Skeletal muscle cell (primary cell): ENCODE results near the gene NTN5.
"Not testable (repeated sequence)": the region's sequence is repeated elsewhere in the genome, so short reads cannot be mapped to it uniquely, and the experiment has no call there.

ENCODE experiments used
- DNase-seq: peaks from one replicate; pipeline ENCODE4 v3.0.0-alpha.2; 2010; ENCODE audit warnings: low read depth
- H3K4me3 ChIP-seq: 2 replicates; pipeline ENCODE4 v1.5.1; 2011; ENCODE audit warnings: low read depth, mild to moderate bottlenecking, control low read depth, low read length, moderate library complexity

Gene NTN5

DNA sequence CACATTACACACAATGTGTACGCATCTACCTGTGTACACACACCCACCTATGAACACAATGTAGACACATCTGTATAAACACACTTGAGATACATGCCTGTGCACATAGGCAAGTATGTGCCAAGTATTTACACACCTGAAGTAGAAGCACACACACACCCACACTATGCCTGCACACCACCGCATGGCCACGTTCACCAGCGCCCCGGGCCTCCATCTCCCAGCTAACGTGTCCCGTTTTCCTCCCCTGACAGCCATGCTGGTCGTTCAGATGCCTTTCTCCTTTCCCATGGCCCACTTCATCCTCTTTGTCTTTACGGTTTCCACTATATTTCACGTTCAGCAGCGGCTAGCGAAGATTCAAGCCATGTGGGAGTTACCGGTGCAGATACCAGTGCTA, 29.9 kb upstream of the NTN5 start:
- no peak for DNase-seq
- H3K4me3 ChIP-seq = no peak overlapping the region

DNA sequence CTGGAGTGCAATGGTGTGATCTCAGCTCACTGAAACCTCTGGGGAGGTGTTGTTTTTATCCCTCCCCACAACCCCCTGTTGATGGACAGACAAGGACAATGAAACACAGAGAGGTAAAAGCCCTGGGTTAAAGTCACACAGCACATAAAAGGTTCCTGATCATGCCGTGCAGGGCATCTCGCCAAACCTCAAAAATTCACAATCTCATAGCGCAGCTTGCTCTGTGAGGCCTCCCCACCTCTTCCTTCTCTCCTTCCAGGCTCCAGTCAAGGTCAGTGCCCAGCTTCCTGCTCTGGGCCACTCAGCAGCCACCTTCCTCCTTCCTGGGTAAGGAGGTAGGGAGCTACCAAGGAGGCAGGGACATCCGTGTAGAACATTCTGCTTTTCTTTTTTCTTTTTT, 25.2 kb upstream of the NTN5 start:
- DNase-seq = no peak
- no peak overlapping the region for H3K4me3 ChIP-seq

GRCh38 chr19:48696353-48697010, 23.7 kb upstream of the NTN5 start:
- H3K4me3 ChIP-seq = peak overlapping the region; percentile 1
- no peak for DNase-seq

DNA sequence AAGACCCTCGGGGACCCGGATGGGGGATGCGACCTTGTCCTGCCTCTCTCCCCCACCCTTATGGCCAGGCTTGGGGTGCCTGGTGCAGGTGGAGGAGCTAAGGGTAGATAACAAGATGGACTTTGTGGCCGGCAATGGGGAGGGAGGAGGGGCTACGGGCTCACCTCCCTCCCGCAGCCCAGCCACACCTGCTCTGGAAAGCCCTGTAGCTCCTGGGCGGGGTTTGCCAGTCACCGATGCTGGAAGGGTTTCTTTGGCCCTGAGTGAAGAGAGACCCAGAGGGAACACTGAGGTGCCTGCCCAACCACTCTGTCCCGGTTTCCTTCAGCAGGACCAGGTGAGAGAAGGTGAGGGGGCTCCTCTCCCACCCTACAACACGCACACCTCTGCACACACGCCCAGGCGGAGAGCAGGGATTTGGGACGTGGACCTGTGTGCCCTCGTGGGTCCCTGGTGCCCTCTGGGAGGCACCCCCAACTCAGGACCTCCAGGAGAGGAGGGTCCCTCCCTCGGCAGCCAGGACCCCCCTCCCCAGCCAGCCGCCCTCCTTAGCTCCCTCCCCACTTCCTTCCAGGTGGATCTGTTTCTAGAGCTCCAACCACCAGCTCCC, 23.0 kb upstream of the NTN5 start, which contains the start of gene FUT2:
Gene FUT2 (plus strand): TSS at position 229 of the 610 bp plus-strand sequence. CDS start 6,986 bp downstream, outside the sequence.
- H3K4me3 ChIP-seq = peak within 1 kb of the TSS; percentile 1
- no peak for DNase-seq

GRCh38 chr19:48693629-48694028, 20.8 kb upstream of the NTN5 start:
- H3K4me3 ChIP-seq, DNase-seq: not testable (repeated sequence)

DNA sequence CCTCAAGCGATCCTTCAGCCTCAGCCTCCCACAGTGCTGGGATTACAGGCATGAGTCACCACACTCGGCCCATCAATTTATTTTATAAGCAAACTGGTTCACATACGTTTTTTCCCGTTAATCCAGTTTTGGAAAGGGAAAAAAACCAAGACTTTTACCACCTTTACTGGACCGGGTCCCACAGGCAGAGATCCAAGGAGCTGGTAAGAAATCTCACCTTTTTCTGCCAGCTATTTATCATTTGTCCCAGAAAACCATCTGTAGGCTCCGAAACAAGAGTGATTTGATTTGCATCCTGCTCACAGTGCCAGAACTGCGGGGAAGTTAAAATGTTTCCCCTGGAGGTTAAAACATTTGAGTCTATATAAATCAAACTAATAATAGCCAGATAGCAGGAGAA, 16.6 kb upstream of the NTN5 start:
- DNase-seq = no peak
- no peak overlapping the region for H3K4me3 ChIP-seq

DNA sequence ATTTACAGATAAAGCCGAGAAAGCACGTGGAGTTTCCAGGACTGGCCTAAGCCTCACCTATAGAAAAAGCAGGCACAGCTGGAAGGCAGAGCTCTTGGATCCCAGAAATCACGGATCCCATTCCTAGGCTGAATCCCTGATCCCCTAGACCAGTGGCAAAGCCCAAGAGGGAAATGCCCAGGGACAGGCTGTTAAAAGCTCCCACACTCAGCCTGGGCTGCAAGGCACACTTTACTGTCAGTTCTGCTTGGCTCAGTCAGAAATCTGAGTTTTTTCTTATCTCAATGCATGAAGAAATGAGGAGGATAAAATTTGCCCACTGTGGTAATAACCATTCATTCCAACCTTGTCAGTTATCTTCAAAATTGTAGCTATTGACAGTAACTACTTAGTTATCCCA, 15.0 kb upstream of the NTN5 start:
- no peak overlapping the region for H3K4me3 ChIP-seq
- no peak for DNase-seq

DNA sequence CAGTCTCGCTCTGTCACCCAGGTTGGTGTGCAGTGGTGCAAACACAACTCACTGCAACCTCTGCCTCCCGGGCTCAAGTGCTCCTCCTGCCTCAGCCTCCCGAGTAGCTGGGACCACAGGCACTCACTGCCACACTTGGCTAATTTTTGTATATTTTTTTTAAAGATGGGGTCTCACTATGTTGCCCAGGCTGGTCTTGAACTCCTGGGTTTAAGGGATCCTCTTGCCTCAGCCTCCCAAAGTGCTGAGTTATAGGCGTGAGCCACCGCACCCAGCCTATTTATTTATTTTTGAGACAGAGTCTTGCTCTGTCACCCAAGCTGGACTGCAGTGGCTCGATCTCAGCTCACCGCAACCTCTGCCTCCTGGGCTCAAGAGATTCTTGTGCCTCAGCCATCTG, 13.8 kb upstream of the NTN5 start:
- H3K4me3 ChIP-seq, DNase-seq: not testable (repeated sequence)

DNA sequence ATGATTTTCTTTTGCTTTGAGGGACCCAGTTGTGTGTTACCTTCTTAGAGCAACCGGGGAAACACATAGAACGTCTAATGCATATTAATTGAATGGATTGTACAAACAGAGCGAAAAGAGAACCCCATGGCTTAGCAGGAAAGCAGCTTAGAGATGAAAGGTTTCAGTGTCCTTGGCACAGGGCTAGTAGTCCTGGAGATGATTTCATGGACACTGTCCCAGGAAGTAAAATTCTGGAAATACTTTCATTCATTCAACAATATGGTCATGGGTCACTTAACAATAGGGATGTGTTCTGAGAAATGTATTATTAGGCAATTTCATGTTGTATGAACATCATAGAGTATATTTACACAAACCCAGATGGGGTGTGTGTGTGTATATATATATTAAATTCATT, 13.3 kb upstream of the NTN5 start:
- H3K4me3 ChIP-seq = no peak overlapping the region
- DNase-seq = no peak

DNA sequence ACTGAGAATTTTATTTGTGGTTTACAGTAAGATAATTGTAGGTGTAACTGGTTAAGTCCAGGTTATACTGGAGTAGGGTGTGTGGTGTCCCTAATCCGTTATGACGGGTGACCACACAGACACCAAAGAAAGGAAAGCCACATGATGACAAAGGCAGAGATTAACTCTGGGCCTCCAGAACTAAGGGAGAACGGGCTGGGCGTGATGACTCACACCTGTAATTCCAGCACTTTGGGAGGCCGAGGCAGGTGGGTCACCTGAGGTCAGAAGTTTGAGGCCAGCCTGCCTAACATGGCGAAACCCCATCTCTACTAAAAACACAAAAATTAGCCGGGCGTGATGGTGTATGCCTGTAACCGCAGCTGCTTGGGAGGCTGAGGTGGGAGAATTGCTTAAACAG, 12.8 kb upstream of the NTN5 start:
- no peak for DNase-seq
- no peak overlapping the region for H3K4me3 ChIP-seq

- H3K4me3 ChIP-seq = no peak overlapping the region
These were observed 10.5 kb upstream of the NTN5 start for GRCh38 chr19:48683349-48683748.

DNA sequence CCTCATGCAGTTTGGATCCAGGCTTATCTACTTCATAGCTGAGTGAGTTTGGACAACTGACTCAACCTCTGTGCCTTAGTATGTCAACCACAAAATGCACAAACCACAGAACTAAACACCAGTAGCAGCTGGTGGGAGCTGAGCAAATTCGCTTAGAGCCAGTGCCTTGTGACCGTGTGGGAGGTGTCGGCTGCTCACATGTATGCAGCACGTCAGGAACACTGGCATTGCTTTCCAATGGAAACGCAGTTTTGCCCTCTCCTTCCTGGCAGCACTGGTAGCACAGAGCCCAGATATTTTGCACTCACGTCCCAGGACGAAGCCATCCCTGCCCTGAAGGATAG, 8.3 kb upstream of the NTN5 start:
- peak; percentile 55 for DNase-seq

More at GRCh38 chr19:48683349-48683748, 10.5 kb upstream of the NTN5 start:
- no peak for DNase-seq

GRCh38 chr19:48680436-48681126, 7.8 kb upstream of the NTN5 start:
- no peak overlapping the region for H3K4me3 ChIP-seq
- DNase-seq = no peak

More for the DNA sequence above, 8.3 kb upstream of the NTN5 start:
- H3K4me3 ChIP-seq = no peak overlapping the region

GRCh38 chr19:48680006-48680405, 7.2 kb upstream of the NTN5 start:
- not testable (repeated sequence) for H3K4me3 ChIP-seq, DNase-seq

DNA sequence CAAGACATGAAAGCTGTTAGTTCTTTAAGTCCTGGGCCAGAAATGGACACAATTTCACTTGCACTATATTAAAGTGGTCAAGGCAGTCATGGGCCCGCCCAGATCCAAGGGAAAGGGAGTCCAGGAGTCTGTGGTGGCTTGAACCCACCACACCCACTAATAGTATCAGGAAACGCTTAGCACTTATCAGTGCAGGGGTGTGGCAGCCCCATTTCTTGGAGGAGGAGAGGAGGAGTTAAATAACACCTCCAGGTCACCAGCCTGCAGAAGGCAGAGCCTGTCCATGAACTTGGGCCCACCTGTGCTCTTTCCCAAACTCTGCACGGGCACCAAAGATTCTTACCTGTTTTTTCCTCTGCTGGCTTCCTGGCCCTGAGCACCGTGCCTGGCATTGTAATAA, 5.4 kb upstream of the NTN5 start:
- no peak for DNase-seq
- no peak overlapping the region for H3K4me3 ChIP-seq

DNA sequence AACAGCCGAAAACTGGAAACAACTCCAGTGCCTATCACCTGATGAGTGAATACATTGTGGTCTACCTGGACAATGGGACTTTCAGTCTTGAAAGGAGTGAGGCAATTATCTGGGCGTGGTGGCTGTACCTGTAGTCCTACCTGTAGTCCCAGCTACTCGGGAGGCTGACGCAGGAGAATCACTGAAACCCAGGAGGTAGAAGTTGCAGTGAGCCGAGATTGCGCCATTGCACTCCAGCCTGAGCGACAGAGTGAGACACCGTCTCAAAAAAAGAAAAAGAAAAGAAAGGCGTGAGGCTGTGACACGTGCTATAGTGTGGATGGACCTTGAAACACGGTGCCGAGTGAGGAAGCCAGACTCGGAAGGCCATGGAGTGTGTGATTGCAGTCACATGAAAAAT, 4.1 kb upstream of the NTN5 start:
- no peak for DNase-seq
- H3K4me3 ChIP-seq = no peak overlapping the region

GRCh38 chr19:48676487-48676886, 3.7 kb upstream of the NTN5 start:
- DNase-seq = no peak
- no peak overlapping the region for H3K4me3 ChIP-seq

GRCh38 chr19:48674921-48675824, 2.4 kb upstream of the NTN5 start:
- no peak for DNase-seq
- H3K4me3 ChIP-seq = no peak overlapping the region

DNA sequence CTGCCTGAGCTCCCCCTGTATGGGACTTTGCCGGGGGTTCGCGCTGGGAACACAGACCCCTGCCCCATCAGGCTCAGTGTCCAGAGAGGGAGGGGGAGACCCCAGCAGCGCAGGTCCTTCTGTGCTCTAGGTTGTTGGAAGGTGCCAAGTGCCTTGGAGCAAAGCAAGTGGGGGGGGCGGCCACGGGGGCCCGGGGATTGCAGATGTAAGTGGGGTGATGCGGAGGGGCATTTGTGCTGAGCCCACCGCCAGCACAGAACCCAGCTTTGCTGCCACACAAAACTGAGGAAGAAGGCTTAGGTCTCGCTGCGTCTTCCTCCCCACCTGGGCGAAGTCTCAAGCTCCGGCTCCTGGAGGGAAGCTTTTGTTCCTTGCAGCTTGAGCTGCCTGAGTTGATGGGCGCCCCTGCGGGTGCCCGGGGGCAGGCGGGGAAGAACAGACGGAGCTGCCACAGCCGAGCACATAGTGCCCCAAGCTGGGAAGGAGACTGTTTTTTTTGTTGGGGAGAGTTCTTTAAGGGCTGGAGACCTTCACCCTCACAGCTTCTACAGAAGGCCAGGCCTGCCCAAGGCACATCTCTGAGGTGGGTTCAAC, 1.5 kb upstream of the NTN5 start:
- DNase-seq = no peak
- H3K4me3 ChIP-seq = no peak overlapping the region
